ENCODE data around the gene HSPBP1. TPM values are rescaled to one million over a fixed set of nuclear protein-coding genes. Genes with fewer than 3 reads are reported as not detected.

The HSPBP1 gene
- total and polyA plus RNA-seq, 2 donors (not counting 3 experiments of a cell fraction or from before 2014, with no cell fraction given): 30.4 to 47.5 TPM

DNA sequence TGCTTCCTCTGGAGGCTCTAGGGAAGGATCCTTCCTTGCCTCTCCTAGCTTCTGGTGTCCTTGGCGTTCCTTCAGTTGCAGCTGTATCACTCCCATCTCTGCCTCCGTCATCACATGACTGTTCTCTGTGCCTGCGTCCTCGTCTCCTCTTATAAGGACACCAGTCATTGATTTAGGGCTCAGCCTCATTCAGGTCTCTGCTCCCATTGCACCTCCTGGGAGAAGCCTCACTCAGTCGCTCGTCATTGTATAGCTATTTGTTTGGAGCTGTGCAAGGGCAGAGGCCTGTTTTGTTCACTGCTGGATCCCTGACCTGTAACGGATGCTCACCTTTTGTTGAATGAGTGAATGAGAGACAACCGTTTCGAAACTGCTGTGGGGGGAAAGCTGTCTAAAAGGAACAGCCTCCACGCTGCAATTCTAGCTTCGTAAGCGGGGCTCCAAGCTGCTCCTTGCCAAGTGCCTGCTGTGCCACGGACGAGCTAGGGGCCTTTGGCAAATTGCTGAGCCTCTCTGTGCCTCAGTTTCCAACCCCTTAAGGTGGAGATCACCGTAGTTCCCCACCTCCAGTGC, 21.1 kb upstream of the HSPBP1 start:
- H3K9ac ChIP-seq (replicated peaks; ENCODE audit: extremely low read depth, insufficient read depth, low read length): no peak overlapping the region
- BruUV-seq (replicated peaks): no TSS peak
- dilution Hi-C loops (cut with MboI; ENCODE audit: extremely low pct_ligation_motif_present, low sequenced_read_pairs): no loop called here
- H3K9me1 ChIP-seq (replicated peaks; ENCODE audit: control insufficient read depth, extremely low read depth, insufficient read depth, low read length): no peaks in the 10 kb centered on the region
- no peak for DNase-seq (ENCODE audit: low read depth, low spot score)
- H3K4me3 ChIP-seq (replicated peaks in 1 of 3; ENCODE audit: insufficient read depth in 1 of 3, low read depth in 1 of 3, low read length in 3 of 3): no peak overlapping the region
- H3K27me3 ChIP-seq (ENCODE audit: control insufficient read depth in 2 of 2, insufficient read depth in 2 of 2, low read length in 2 of 2): peaks cover 0 to 3% of the 10 kb centered on the region in 2 experiments
- intact Hi-C loops (cut with micrococcal nuclease): loop anchor here (1.0 to 5.0 kb wide), 4 partner anchors 38 to 202 kb away; partner anchors contain the start of gene KMT5C
- POLR2A ChIA-PET: interaction anchor here (1.3 kb wide), 1 partner anchor 107 kb away, joined by 4 read pairs; the partner anchor contains the start of gene UBE2S
- H3K4me1 ChIP-seq (ENCODE audit: control insufficient read depth, extremely low read depth, insufficient read depth, low read length): no peaks in the 10 kb centered on the region
- TF ChIP-seq, protein P1, sequence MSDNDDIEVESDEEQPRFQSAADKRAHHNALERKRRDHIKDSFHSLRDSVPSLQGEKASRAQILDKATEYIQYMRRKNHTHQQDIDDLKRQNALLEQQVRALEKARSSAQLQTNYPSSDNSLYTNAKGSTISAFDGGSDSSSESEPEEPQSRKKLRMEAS (IDR thresholded peaks at IDR 0.05; ENCODE audit: insufficient read depth, insufficient read length): no peak
- TF ChIP-seq JUN (IDR thresholded peaks at IDR 0.05; ENCODE audit: borderline replicate concordance, insufficient read depth, insufficient read length, low read depth): no peak
- no peak for TF ChIP-seq POLR2A (IDR thresholded peaks at IDR 0.05; ENCODE audit: low read depth, low read length)
- TF ChIP-seq EZH2 (IDR thresholded peaks at IDR 0.05; ENCODE audit: borderline replicate concordance, low read depth, low read length, severe bottlenecking): no peak
- no peak for TF ChIP-seq MYC (IDR thresholded peaks at IDR 0.05; ENCODE audit: low read depth, low read length)
- TF ChIP-seq GATA2 (IDR thresholded peaks at IDR 0.05; ENCODE audit: insufficient read depth, insufficient read length, low read depth, low read length): no peak
- TF ChIP-seq FOS (IDR thresholded peaks at IDR 0.05; ENCODE audit: borderline replicate concordance, insufficient read depth, low read length): no peak
- TF ChIP-seq, protein P2, sequence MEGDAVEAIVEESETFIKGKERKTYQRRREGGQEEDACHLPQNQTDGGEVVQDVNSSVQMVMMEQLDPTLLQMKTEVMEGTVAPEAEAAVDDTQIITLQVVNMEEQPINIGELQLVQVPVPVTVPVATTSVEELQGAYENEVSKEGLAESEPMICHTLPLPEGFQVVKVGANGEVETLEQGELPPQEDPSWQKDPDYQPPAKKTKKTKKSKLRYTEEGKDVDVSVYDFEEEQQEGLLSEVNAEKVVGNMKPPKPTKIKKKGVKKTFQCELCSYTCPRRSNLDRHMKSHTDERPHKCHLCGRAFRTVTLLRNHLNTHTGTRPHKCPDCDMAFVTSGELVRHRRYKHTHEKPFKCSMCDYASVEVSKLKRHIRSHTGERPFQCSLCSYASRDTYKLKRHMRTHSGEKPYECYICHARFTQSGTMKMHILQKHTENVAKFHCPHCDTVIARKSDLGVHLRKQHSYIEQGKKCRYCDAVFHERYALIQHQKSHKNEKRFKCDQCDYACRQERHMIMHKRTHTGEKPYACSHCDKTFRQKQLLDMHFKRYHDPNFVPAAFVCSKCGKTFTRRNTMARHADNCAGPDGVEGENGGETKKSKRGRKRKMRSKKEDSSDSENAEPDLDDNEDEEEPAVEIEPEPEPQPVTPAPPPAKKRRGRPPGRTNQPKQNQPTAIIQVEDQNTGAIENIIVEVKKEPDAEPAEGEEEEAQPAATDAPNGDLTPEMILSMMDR (IDR thresholded peaks at IDR 0.05; ENCODE audit: extremely low read depth in 1 of 2, insufficient read depth in 1 of 2, low read depth in 1 of 2, low read length in 2 of 2): no peak
- no peak for TF ChIP-seq POLR2AphosphoS5 (IDR thresholded peaks at IDR 0.05; ENCODE audit: insufficient read depth, low read depth, low read length)
- no peaks in the 10 kb centered on the region for H3K9me3 ChIP-seq (replicated peaks; ENCODE audit: control insufficient read depth, insufficient read depth, low read length)
- H4K20me1 ChIP-seq (replicated peaks; ENCODE audit: control insufficient read depth, extremely low read depth, insufficient read depth, low read length): no peaks in the 10 kb centered on the region
- H3K4me2 ChIP-seq (ENCODE audit: insufficient read depth, low read length): no peak overlapping the region
- no peaks in the 10 kb centered on the region for H3K36me3 ChIP-seq (ENCODE audit: control insufficient read depth in 2 of 2, extremely low read depth in 1 of 2, insufficient read depth in 2 of 2, low read length in 2 of 2)
- no peak for FAIRE-seq
- CTCF ChIA-PET: interaction anchor here (0.6 to 3.8 kb wide), 35 partner anchors 9 to 203 kb away, joined by 3 to 51 read pairs (median 5); partner anchors contain the start of genes HSPBP1, IL11, KMT5C and NAT14
- H2AFZ ChIP-seq (ENCODE audit: low read depth, low read length): peak overlapping the region; percentile 98
- H3K27ac ChIP-seq (ENCODE audit: insufficient read depth, low read depth, low read length): no peak overlapping the region
- no peaks in the 10 kb centered on the region for H3K79me2 ChIP-seq (ENCODE audit: control insufficient read depth, insufficient read depth, low read length)
